Activated CD4-positive, CD25-positive, alpha-beta regulatory T cell treated with anti-CD3 and anti-CD28 coated beads, Interleukin-2, amount 50 U/mL, for 24 hours (primary cell): Measurements from ENCODE around the gene CTPS1.

ENCODE experiments used
- ATAC-seq, 2 donors: fragments of 150-1000 bp; cut with Tn5 transposase; one replicate each; pipeline ENCODE4 v1.10.0; 2021; ENCODE audit warnings: mild to moderate bottlenecking in 1 of 2, moderate library complexity in 1 of 2

CTPS1 gene

GRCh38 chr1:40979241-40980067, at the start of gene CTPS1:
Gene CTPS1, plus strand, starts transcription at chr1:40979696. Its CDS starts 3,595 bp downstream, at chr1:40983291.
- ATAC-seq, result peak; percentile 89 to 92

- ATAC-seq, result no peak
Measured at GRCh38 chr1:40930174-40930964, 49.1 kb upstream of the CTPS1 start.

GRCh38 chr1:40931601-40932000, 47.9 kb upstream of the CTPS1 start:
- ATAC-seq, result no peak

GRCh38 chr1:40932006-40932405, 47.5 kb upstream of the CTPS1 start:
- ATAC-seq, result no peak

GRCh38 chr1:40936931-40937339, 42.6 kb upstream of the CTPS1 start:
- ATAC-seq, result no peak

GRCh38 chr1:40938393-40938792, 41.1 kb upstream of the CTPS1 start:
- no peak for ATAC-seq

- ATAC-seq, result no peak
Measured at GRCh38 chr1:40939320-40940059, 40.0 kb upstream of the CTPS1 start.

- ATAC-seq, result no peak
Measured at GRCh38 chr1:40944326-40944725, 35.2 kb upstream of the CTPS1 start.

- no peak for ATAC-seq
Measured at GRCh38 chr1:40944841-40945430, 34.6 kb upstream of the CTPS1 start.

GRCh38 chr1:40945491-40945973, 34.0 kb upstream of the CTPS1 start:
- ATAC-seq, result no peak

- ATAC-seq, result peak; percentile 30 to 53
Measured at GRCh38 chr1:40948741-40949443, 30.6 kb upstream of the CTPS1 start.

- no peak for ATAC-seq
Measured at GRCh38 chr1:40949563-40949962, 29.9 kb upstream of the CTPS1 start.

GRCh38 chr1:40951943-40952743, 27.4 kb upstream of the CTPS1 start:
- no peak for ATAC-seq

GRCh38 chr1:40952744-40953315, 26.7 kb upstream of the CTPS1 start:
- ATAC-seq, result no peak

- ATAC-seq, result no peak
Measured at GRCh38 chr1:40954626-40955025, 24.9 kb upstream of the CTPS1 start.

GRCh38 chr1:40955266-40955665, 24.2 kb upstream of the CTPS1 start:
- ATAC-seq, result no peak

- ATAC-seq, result no peak
Measured at GRCh38 chr1:40956407-40956806, 23.1 kb upstream of the CTPS1 start.

- ATAC-seq, result no peak
Measured at GRCh38 chr1:40958210-40958609, 21.3 kb upstream of the CTPS1 start.

GRCh38 chr1:40965531-40965930, 14.0 kb upstream of the CTPS1 start:
- ATAC-seq, result no peak

GRCh38 chr1:40966417-40966816, 13.1 kb upstream of the CTPS1 start:
- ATAC-seq, result no peak

GRCh38 chr1:40969445-40969844, 10.1 kb upstream of the CTPS1 start:
- no peak for ATAC-seq
